HepG2 (cell line): ENCODE measurements around the gene ADGRD1.

Experiments
- ATF7 ChIP-seq, 2 experiments: fragments of 450-650 bp in 1 of 2; sonication (generic) in 1 of 2; formaldehyde crosslinking in 1 of 2; IDR thresholded peaks; 2 replicates each; pipeline versions ENCODE4 v1.4.0 to v1.6.1; 2016 to 2020; ENCODE audit warnings: antibody characterized with exemption in 1 of 2, mild to moderate bottlenecking in 1 of 2, missing genetic modification reagents in 1 of 2
- ZKSCAN5 ChIP-seq: sonication (generic); formaldehyde crosslinking; IDR thresholded peaks from 2 replicates; pipeline ENCODE4 v1.5.1; 2020; ENCODE audit warnings: mild to moderate bottlenecking, missing genetic modification reagents
- TF ChIP-seq, protein P1 (sequence below): sonication (generic); formaldehyde crosslinking; IDR thresholded peaks from 2 replicates; pipeline ENCODE4 v1.5.0; 2020; ENCODE audit warnings: mild to moderate bottlenecking, missing genetic modification reagents, moderate library complexity

DNA sequence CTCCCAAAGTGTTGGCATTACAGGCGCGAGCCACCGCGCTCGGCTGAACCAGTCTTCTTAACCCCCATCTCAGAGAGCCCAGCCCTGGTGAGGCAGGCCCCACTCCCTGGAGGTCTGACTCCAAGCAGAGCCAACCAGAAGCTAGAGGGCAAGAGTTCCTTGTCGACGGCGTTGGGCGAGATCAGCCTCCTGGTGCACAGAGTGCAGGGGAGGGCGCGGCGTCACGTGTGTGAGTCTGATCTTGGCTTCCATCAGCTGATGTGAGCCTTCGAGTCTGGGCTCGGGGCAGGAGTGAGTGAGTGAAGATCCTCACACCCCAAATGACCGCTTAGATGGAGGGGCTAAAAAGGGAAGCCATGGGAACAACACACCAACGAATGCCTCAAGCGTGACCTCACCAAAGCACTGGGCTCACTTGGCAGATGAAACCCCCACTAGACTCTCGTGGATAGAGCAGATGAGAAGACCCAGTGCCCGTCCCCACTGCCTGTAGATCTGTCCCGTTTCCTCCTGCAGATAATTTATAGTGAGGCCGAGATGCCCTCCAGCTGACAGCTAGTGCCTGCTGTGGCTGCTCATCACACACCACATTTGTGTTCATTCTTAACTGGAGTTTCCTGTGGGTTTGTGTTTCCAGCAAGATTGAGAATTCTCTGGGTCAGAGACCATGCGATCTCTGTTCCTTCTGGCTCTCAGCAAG is 28.6 kb upstream of the ADGRD1 start:
- TF ChIP-seq ZKSCAN5 (CRISPR knock-in tag) (no peak), ATF7 (IDR thresholded peaks at IDR 0.05) (no peak), ATF7 (CRISPR knock-in tag; IDR thresholded peaks at IDR 0.05) (no peak)
- TF ChIP-seq, protein P1, sequence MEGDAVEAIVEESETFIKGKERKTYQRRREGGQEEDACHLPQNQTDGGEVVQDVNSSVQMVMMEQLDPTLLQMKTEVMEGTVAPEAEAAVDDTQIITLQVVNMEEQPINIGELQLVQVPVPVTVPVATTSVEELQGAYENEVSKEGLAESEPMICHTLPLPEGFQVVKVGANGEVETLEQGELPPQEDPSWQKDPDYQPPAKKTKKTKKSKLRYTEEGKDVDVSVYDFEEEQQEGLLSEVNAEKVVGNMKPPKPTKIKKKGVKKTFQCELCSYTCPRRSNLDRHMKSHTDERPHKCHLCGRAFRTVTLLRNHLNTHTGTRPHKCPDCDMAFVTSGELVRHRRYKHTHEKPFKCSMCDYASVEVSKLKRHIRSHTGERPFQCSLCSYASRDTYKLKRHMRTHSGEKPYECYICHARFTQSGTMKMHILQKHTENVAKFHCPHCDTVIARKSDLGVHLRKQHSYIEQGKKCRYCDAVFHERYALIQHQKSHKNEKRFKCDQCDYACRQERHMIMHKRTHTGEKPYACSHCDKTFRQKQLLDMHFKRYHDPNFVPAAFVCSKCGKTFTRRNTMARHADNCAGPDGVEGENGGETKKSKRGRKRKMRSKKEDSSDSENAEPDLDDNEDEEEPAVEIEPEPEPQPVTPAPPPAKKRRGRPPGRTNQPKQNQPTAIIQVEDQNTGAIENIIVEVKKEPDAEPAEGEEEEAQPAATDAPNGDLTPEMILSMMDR (CRISPR knock-in tag): no peak
